COLO829 (cell line): ENCODE results near the gene LRTM2.

ENCODE experiments used
- DNase-seq: peaks from one replicate; pipeline ENCODE4 v3.0.0; 2012; ENCODE audit warnings: low spot score

The LRTM2 gene

DNA sequence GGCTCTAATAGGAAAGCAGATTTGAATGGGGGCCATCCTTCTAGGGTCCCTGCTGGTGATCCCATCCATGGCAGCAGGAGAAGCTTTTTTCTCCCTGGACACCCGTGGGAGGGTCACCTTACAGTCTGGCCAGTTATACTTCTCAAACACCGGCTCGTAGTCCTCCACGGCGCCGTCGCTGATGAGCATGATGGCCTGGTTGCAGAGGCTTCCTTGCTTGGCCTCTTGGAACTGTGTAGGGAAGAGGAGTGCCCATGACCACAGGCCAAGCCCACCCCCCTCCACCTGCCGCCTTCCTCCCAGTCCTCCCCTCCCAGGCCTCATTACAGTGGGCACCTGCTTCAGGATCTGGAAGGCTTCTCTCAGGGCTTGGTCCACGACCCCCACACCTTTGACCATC lies 64.3 kb downstream of the LRTM2 start:
- DNase-seq = no peak

DNA sequence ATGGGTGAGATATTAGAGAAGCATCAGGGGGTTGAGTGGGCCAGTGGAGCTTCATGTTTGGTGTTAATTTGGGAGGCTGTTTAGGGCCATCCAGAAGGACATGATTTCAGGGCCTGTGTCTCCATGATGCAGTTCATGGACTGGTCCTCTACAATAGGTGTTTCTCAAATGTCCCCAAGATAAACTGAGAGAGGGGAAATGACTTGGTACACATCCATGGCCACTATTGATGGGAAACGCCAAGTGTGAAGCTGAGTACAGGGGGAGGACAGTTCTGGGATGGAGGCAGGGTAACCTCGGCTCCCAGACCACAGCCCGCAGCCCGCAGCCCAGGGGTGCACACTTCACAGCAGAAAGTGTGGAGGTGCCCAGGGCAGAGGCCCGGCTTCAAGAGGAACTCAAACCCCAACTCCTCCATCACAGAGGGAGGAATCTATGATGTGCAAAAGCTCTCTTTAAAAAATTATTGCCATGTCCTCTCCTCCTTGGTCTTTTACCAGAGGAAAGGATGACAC lies 64.8 kb downstream of the LRTM2 start:
- DNase-seq = no peak

- no peak for DNase-seq
These were observed 65.4 kb downstream of the LRTM2 start for GRCh38 chr12:1885599-1886245.
